OCI-LY1 (cell line): Measurements from ENCODE around the gene PC.

Experiments
- CTCF ChIP-seq: fragments of 200-600 bp; sonication (generic), shearing (Covaris generic); IDR thresholded peaks from 2 replicates; pipeline ENCODE4 v1.5.1; 2017; ENCODE audit warnings: mild to moderate bottlenecking, antibody characterized with exemption, low read length, moderate library complexity, mixed read lengths
- EZH2 ChIP-seq: fragments of 200-600 bp; sonication (generic), shearing (Covaris generic); IDR thresholded peaks from 2 replicates; pipeline ENCODE4 v1.8.0; 2017; ENCODE audit warnings: borderline replicate concordance, mixed run types, mild to moderate bottlenecking, antibody characterized with exemption, low read length, moderate library complexity, mixed read lengths

DNA sequence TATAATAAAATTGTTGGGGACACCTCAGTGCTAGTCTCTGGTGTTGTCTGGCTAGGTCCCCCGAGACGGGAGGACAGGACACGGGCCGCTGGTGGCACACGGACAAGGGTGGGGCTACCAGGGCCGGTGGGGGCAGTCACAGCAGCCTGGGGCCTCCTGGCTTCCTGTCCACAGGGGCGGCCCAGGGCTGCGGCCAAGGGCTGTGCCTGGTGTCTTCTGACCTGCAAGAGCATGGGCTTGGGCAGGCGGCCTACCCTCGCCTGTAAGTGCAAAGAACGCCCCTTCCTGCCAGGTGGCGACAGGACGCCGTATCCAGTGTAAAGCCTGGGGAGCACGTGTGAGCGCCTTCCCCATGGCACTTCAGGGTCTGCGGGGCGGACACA, 97.7 kb downstream of the PC start:
- TF ChIP-seq CTCF (no peak), EZH2 (no peak)
